ENCODE results near the gene SYNDIG1L. TPM values are rescaled to one million over a fixed set of nuclear protein-coding genes. Genes with fewer than 3 reads are reported as not detected.

Gene SYNDIG1L
- total RNA-seq, 1 experiment from 2014 or later, result 0.33 TPM

DNA sequence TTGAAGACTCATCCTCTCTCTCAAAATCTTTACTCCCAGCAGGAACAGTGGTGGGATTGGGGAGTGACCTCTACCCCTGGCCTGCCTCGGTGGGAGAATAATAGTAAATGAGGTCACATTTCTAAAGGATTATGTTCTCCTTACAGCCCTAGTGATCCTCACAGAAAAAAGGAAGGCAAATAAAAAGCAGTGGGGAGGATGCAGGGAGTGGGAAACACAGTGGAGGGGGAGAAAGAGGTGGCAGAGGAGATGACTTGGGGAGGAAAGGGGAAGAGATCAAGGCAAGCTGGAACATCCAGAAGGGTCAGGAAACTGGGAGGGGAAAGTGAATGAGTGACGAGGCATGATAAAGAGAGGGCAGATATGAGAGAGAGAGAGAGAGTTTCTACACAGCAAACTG lies 8.3 kb upstream of the SYNDIG1L start:
- no peaks in the 10 kb centered on the region; a peak in 1 of 7 replicates for H3K36me3 Mint-ChIP-seq (ENCODE audit: insufficient read depth in 1 of 3, low read depth in 3 of 3)
- Histone ChIP-seq H4K91ac (ENCODE audit: insufficient read length, low read depth, low read length) (no peak overlapping the region), H3K23ac (ENCODE audit: insufficient read length, low read depth, low read length) (no peak overlapping the region), H3K4me2 (ENCODE audit: insufficient read depth, insufficient read length, low read length) (no peak overlapping the region), H2AK5ac (ENCODE audit: insufficient read length, low read length) (no peak overlapping the region), H2AFZ (ENCODE audit: low read length) (no peak overlapping the region), H3K27ac (ENCODE audit: insufficient read length, low read depth, low read length) (no peak overlapping the region), H4K8ac (replicated peaks; ENCODE audit: insufficient read length, low read depth, low read length) (no peak overlapping the region), H3K18ac (ENCODE audit: insufficient read length, low read depth, low read length) (no peak overlapping the region), H4K5ac (ENCODE audit: insufficient read length, low read depth, low read length) (no peak overlapping the region), H3K23me2 (ENCODE audit: insufficient read length, low read depth, low read length, poor library complexity, severe bottlenecking) (no peaks in the 10 kb centered on the region), H2BK15ac (ENCODE audit: low read depth, low read length) (no peak overlapping the region), H3T11ph (ENCODE audit: low read length) (no peak overlapping the region), H3K9me3 (ENCODE audit: control insufficient read depth, low read depth, low read length) (no peaks in the 10 kb centered on the region), H2BK12ac (ENCODE audit: insufficient read length, low read depth, low read length) (no peak overlapping the region), H2BK20ac (ENCODE audit: low read depth, low read length, poor library complexity, severe bottlenecking) (no peak overlapping the region), H2BK120ac (ENCODE audit: low read depth, low read length, poor library complexity, severe bottlenecking) (no peak overlapping the region), H3K9ac (ENCODE audit: extremely low read depth, insufficient read length, low read length) (no peak overlapping the region), H3K79me2 (ENCODE audit: insufficient read depth, low read length) (no peaks in the 10 kb centered on the region), H3K79me1 (ENCODE audit: insufficient read depth, low read depth, low read length, poor library complexity, severe bottlenecking) (no peaks in the 10 kb centered on the region), H4K20me1 (ENCODE audit: control insufficient read depth, insufficient read depth, insufficient read length) (no peaks in the 10 kb centered on the region), H2BK5ac (ENCODE audit: insufficient read length, low read length) (no peak overlapping the region), H3K4ac (ENCODE audit: low read depth, low read length) (no peak overlapping the region), H3K14ac (ENCODE audit: insufficient read depth, low read length) (no peak overlapping the region), H3K27me3 (ENCODE audit: insufficient read depth, low read length) (no peaks in the 10 kb centered on the region), H3K4me1 (ENCODE audit: insufficient read depth, low read length) (peaks cover 16% of the 10 kb centered on the region; the same call in 1 of the 2 replicates), H3K56ac (ENCODE audit: insufficient read length, low read depth, low read length) (no peak overlapping the region)
- no peaks in the 10 kb centered on the region; the same call in none of the 2 replicates for H3K27me3 Mint-ChIP-seq (ENCODE audit: low read depth)
- H3K4me3 Mint-ChIP-seq, result no peak overlapping the region
- H3K4me1 Mint-ChIP-seq, result peaks cover 57 to 75% of the 10 kb centered on the region in 2 experiments
- no peak for DNase-seq
- H3K9me3 Mint-ChIP-seq, result no peaks in the 10 kb centered on the region
- peak overlapping the region in 1 of 3 experiments; percentile 50; a peak in 2 of 7 replicates for H3K27ac Mint-ChIP-seq
- TF ChIP-seq, protein P1, sequence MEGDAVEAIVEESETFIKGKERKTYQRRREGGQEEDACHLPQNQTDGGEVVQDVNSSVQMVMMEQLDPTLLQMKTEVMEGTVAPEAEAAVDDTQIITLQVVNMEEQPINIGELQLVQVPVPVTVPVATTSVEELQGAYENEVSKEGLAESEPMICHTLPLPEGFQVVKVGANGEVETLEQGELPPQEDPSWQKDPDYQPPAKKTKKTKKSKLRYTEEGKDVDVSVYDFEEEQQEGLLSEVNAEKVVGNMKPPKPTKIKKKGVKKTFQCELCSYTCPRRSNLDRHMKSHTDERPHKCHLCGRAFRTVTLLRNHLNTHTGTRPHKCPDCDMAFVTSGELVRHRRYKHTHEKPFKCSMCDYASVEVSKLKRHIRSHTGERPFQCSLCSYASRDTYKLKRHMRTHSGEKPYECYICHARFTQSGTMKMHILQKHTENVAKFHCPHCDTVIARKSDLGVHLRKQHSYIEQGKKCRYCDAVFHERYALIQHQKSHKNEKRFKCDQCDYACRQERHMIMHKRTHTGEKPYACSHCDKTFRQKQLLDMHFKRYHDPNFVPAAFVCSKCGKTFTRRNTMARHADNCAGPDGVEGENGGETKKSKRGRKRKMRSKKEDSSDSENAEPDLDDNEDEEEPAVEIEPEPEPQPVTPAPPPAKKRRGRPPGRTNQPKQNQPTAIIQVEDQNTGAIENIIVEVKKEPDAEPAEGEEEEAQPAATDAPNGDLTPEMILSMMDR (conservative IDR thresholded peaks at IDR 0.05), result no peak
- WGBS (ENCODE audit: extremely low coverage, insufficient read length, low lambda C conversion rate), result no CpG with 5 or more reads among the region's 2 CpGs
